ENCODE results near the gene KRTAP21-3. TPM values are rescaled to one million over a fixed set of nuclear protein-coding genes. Genes with fewer than 3 reads are reported as not detected.

The KRTAP21-3 gene
- total and polyA plus RNA-seq, 10 of the 15 experiments (the other 5 are each of a cell fraction or from before 2014, with no cell fraction given): not detected

DNA sequence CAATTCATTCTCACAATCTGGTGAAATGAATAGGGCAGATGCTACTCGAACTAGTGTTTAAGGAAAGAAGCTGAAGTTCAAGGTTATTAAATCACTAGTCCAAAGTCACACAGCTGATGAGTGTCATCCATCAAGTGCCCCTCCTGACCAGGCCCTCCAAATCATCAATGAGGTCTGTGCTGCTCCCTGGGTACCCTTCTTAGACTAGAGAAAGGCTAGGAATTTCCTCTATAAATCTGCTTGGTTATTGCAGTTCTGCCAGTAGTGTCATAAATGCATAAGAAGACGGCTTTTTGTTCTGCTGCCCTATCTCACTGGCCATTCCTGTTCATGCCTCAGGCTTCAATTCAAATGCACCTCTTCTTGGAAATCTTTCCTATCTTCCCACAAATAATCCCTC, 42.2 kb upstream of the KRTAP21-3 start:
- Histone ChIP-seq H3K4me3 (no peak overlapping the region), H2AFZ (ENCODE audit: control insufficient read depth, low read depth, low read length) (no peak overlapping the region), H3K9me3 (replicated peaks; ENCODE audit: control insufficient read depth, insufficient read depth, low read length) (no peaks in the 10 kb centered on the region), H3K36me3 (ENCODE audit: control insufficient read depth in 2 of 2, insufficient read depth in 2 of 2, low read length in 1 of 2) (no peaks in the 10 kb centered on the region), H3K9ac (ENCODE audit: control insufficient read depth, insufficient read depth, low read length) (no peak overlapping the region), H3K79me2 (ENCODE audit: control insufficient read depth, insufficient read depth, low read length) (no peaks in the 10 kb centered on the region), H3K27me3 (replicated peaks in 1 of 2; ENCODE audit: control insufficient read depth in 2 of 2, insufficient read depth in 2 of 2, low read length in 1 of 2) (no peaks in the 10 kb centered on the region), H4K20me1 (ENCODE audit: control insufficient read depth, insufficient read depth) (no peaks in the 10 kb centered on the region), H3K4me2 (ENCODE audit: control insufficient read depth, insufficient read depth) (no peak overlapping the region), H3K4me1 (ENCODE audit: control insufficient read depth, insufficient read depth, low read length) (no peaks in the 10 kb centered on the region), H3K27ac (ENCODE audit: control insufficient read depth, insufficient read depth) (no peak overlapping the region)
- in situ Hi-C loops (cut with MboI): no loop called here
- 23% methylated on average over 2 of the region's 2 CpGs for WGBS (ENCODE audit: insufficient coverage, insufficient replicate concordance, low lambda C conversion rate, missing lambda C conversion rate)
- BruUV-seq (replicated peaks): no TSS peak
- TF ChIP-seq ASH2L (IDR thresholded peaks at IDR 0.05; ENCODE audit: borderline replicate concordance, low read depth) (no peak), EZH2 (IDR thresholded peaks at IDR 0.05; ENCODE audit: borderline replicate concordance, control insufficient read depth, low read depth, low read length) (no peak), MXI1 (IDR thresholded peaks at IDR 0.05; ENCODE audit: low read depth, low read length) (no peak), USF2 (IDR thresholded peaks at IDR 0.05; ENCODE audit: borderline replicate concordance, low read depth, low read length) (no peak), CHD1 (IDR thresholded peaks at IDR 0.05; ENCODE audit: low read depth, low read length) (no peak), HCFC1 (IDR thresholded peaks at IDR 0.05; ENCODE audit: low read length) (no peak), HDAC2 (IDR thresholded peaks at IDR 0.05) (no peak), RFX5 (IDR thresholded peaks at IDR 0.05; ENCODE audit: low read depth, low read length) (no peak), SUZ12 (IDR thresholded peaks at IDR 0.05; ENCODE audit: unreplicated experiment) (no peak), GATAD2B (conservative IDR thresholded peaks at IDR 0.05; ENCODE audit: low read depth) (no peak), BRCA1 (IDR thresholded peaks at IDR 0.05; ENCODE audit: low read depth, low read length) (no peak), ZNF207 (IDR thresholded peaks at IDR 0.05; ENCODE audit: borderline replicate concordance) (no peak), IKZF1 (conservative IDR thresholded peaks at IDR 0.05) (no peak), RAD21 (IDR thresholded peaks at IDR 0.05; ENCODE audit: insufficient read depth, low read depth, low read length) (no peak), GABPA (IDR thresholded peaks at IDR 0.05; ENCODE audit: low read depth) (no peak), PML (IDR thresholded peaks at IDR 0.05; ENCODE audit: low read length) (no peak), ESRRA (IDR thresholded peaks at IDR 0.05; ENCODE audit: low read length) (no peak), TCF12 (IDR thresholded peaks at IDR 0.05; ENCODE audit: low read depth, low read length) (no peak), SMAD5 (IDR thresholded peaks at IDR 0.05; ENCODE audit: low read depth) (no peak)
- TF ChIP-seq, protein P1, sequence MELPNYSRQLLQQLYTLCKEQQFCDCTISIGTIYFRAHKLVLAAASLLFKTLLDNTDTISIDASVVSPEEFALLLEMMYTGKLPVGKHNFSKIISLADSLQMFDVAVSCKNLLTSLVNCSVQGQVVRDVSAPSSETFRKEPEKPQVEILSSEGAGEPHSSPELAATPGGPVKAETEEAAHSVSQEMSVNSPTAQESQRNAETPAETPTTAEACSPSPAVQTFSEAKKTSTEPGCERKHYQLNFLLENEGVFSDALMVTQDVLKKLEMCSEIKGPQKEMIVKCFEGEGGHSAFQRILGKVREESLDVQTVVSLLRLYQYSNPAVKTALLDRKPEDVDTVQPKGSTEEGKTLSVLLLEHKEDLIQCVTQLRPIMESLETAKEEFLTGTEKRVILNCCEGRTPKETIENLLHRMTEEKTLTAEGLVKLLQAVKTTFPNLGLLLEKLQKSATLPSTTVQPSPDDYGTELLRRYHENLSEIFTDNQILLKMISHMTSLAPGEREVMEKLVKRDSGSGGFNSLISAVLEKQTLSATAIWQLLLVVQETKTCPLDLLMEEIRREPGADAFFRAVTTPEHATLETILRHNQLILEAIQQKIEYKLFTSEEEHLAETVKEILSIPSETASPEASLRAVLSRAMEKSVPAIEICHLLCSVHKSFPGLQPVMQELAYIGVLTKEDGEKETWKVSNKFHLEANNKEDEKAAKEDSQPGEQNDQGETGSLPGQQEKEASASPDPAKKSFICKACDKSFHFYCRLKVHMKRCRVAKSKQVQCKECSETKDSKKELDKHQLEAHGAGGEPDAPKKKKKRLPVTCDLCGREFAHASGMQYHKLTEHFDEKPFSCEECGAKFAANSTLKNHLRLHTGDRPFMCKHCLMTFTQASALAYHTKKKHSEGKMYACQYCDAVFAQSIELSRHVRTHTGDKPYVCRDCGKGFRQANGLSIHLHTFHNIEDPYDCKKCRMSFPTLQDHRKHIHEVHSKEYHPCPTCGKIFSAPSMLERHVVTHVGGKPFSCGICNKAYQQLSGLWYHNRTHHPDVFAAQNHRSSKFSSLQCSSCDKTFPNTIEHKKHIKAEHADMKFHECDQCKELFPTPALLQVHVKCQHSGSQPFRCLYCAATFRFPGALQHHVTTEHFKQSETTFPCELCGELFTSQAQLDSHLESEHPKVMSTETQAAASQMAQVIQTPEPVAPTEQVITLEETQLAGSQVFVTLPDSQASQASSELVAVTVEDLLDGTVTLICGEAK (IDR thresholded peaks at IDR 0.05; ENCODE audit: borderline replicate concordance): no peak
- ChIA-PET POLR2A (no interaction called here), RAD21 (ENCODE audit: unreplicated experiment) (no interaction called here), CTCF (no interaction called here), SMC1A (ENCODE audit: uncharacterized antibody, unreplicated experiment) (no interaction called here)
- intact Hi-C loops (cut with micrococcal nuclease; ENCODE audit: unreplicated experiment): no loop called here
- FAIRE-seq (no peak), DNase-seq (ENCODE audit: low read depth, low spot score) (no peak), ATAC-seq (no peak)

Measured in GM12878 (cell line).